Calu3 (cell line): ENCODE results near the gene DUS4L. TPM values are rescaled to one million over a fixed set of nuclear protein-coding genes. Genes with fewer than 3 reads are reported as not detected.

Source experiments
- Bru-seq: library from RNA; stranded (reverse); fragments of 400-500 nt; gene quantifications from one replicate; lab custom pipeline; 2021; lab: Mats Ljungman, UMichigan
- BruChase-seq, 2 experiments: library from RNA; stranded (reverse); fragments of 400-500 nt; gene quantifications; one replicate each; lab custom pipeline; 2021; lab: Mats Ljungman, UMichigan
- BruUV-seq: library from RNA; stranded (reverse); fragments of 400-500 nt; replicated peaks from 2 replicates; lab custom pipeline; 2021; lab: Mats Ljungman, UMichigan
- CTCF ChIA-PET: fragments of 300-600 bp; sonication (Branson Sonifier 250); formaldehyde crosslinking; loops from one replicate; lab custom pipeline; 2022; ENCODE audit warnings: antibody characterized with exemption; lab: Charles Lee
- DNase-seq: peaks from one replicate; pipeline ENCODE4 v3.0.0; 2022
- H3K27ac Mint-ChIP-seq: one replicate; pipeline ENCODE4 v1.8.0; 2022; ENCODE audit warnings: mixed read lengths; ENCODE audit not compliant: unreplicated experiment
- H3K27me3 Mint-ChIP-seq: one replicate; pipeline ENCODE4 v1.8.0; 2022; ENCODE audit warnings: mixed read lengths; ENCODE audit not compliant: unreplicated experiment
- H3K36me3 Mint-ChIP-seq: one replicate; pipeline ENCODE4 v1.8.0; 2022; ENCODE audit warnings: mild to moderate bottlenecking, moderate library complexity, mixed read lengths; ENCODE audit not compliant: insufficient read depth, unreplicated experiment
- H3K4me1 Mint-ChIP-seq: one replicate; pipeline ENCODE4 v1.8.0; 2022; ENCODE audit warnings: mild to moderate bottlenecking, low read depth, mixed read lengths; ENCODE audit not compliant: unreplicated experiment
- H3K4me3 Mint-ChIP-seq: one replicate; pipeline ENCODE4 v1.8.0; 2022; ENCODE audit warnings: mild to moderate bottlenecking, low read depth, moderate library complexity, mixed read lengths; ENCODE audit not compliant: unreplicated experiment
- H3K9me3 Mint-ChIP-seq: one replicate; pipeline ENCODE4 v1.8.0; 2022; ENCODE audit warnings: low read depth, mixed read lengths; ENCODE audit not compliant: unreplicated experiment
- CTCF ChIP-seq: fragments of 200-600 bp; IDR thresholded peaks from one replicate; pipeline ENCODE4 v1.8.0; 2022; ENCODE audit warnings: antibody characterized with exemption; ENCODE audit not compliant: unreplicated experiment
- intact Hi-C: fragments of 100-400 bp; cut with micrococcal nuclease; formaldehyde crosslinking; loops from one replicate; pipeline ENCODE4 v1.10.0; 2022; ENCODE audit not compliant: unreplicated experiment
- long read RNA-seq: library from polyadenylated mRNA; stranded (forward); transcript quantifications from one replicate; pipeline ENCODE4 v2.0.0, GENCODE V29; 2022
- total RNA-seq: library from RNA; stranded (reverse); gene quantifications from 2 replicates; pipeline ENCODE4 v1.2.3, GENCODE V29; 2022

The DUS4L gene, protein sequence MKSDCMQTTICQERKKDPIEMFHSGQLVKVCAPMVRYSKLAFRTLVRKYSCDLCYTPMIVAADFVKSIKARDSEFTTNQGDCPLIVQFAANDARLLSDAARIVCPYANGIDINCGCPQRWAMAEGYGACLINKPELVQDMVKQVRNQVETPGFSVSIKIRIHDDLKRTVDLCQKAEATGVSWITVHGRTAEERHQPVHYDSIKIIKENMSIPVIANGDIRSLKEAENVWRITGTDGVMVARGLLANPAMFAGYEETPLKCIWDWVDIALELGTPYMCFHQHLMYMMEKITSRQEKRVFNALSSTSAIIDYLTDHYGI
- 9.3 and 9.9 TPM in 2 replicates for total RNA-seq
- Bru-seq, nascent RNA = percentile 77 among the genes with signal in this experiment
- percentile 59 among the genes with signal in this experiment for BruChase-seq, experiment 1, labeled RNA remaining after a 6-hour chase
- BruChase-seq, experiment 2, labeled RNA remaining after a 2-hour chase = percentile 56 among the genes with signal in this experiment
- long read RNA-seq, partial matches to known transcripts = 3 of 7 reads
- long read RNA-seq, other reads (novel, unspliced or antisense) = 3 of 7 reads

DNA sequence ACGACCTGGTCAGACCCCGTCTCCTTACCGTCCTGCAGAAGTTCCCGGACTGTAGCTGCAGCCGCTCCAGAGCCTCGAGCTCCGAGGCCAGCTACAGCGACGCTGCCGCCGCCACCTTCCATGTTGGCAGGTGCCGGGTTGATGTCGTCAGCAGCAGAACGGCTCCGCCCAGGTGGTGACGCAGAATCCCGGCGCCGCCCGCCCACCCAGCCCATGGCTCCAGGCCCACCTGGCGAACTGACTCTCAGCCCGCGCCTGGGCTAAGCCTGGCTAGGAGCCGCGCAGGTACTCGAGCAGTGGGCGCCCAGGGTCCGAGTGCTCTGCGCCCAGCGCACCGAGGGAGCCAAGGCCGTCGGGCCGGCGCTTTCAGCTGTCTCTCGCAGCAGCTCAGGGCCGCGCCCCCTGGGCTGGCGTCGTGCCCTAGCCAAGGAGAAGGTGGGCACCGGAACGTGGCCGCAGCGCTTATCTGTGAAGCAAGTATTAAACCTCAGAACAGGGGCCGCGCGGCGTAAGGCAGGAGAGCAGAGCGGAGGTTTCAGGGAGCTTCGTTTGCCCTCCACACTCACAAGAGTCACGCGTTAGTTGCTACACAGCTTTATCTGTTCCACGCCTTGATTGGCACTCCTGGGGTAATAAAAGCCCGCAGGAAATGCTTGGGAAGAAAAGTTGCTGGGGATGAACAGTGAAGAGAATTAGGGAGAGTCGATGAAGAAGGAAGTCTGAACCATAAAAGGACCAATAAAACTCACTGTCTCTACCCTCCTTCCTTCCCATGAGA lies at the start of gene DUS4L, which contains the start of gene COG5:
Gene DUS4L, plus strand, starts transcription at position 197 of the 778 bp plus-strand sequence. CDS start 3,100 bp downstream, outside the sequence.
Gene COG5, minus strand, starts transcription at position 146 of the 778 bp plus-strand sequence. Its CDS starts 24 bp downstream, at position 122.
- Mint-ChIP-seq H3K36me3 (peaks cover 19% of the 10 kb centered on the region), H3K4me3 (peak within 1 kb of the TSS; percentile 88), H3K27me3 (no peaks in the 10 kb centered on the region), H3K27ac (peak within 1 kb of the TSS; percentile 99), H3K4me1 (peaks cover 42% of the 10 kb centered on the region), H3K9me3 (no peaks in the 10 kb centered on the region)
- no peak for TF ChIP-seq CTCF
- intact Hi-C loops = loop anchor here (5.0 kb wide), 1 partner anchor 102 kb away; no protein-coding TSS in a partner anchor
- DNase-seq = peak; percentile 75
- no TSS peak for BruUV-seq
- CTCF ChIA-PET = interaction anchor here (1.0 to 1.2 kb wide), 2 partner anchors 101 to 311 kb away, joined by 3 to 4 read pairs; no protein-coding TSS in a partner anchor

GRCh38 chr7:107526672-107527071 lies 37.1 kb upstream of the DUS4L start:
- intact Hi-C loops = no loop called here
- no peaks in the 10 kb centered on the region for H3K9me3 Mint-ChIP-seq
- H3K4me1 Mint-ChIP-seq = no peaks in the 10 kb centered on the region
- H3K27ac Mint-ChIP-seq = no peak overlapping the region
- CTCF ChIA-PET = no interaction called here
- no peaks in the 10 kb centered on the region for H3K27me3 Mint-ChIP-seq
- H3K36me3 Mint-ChIP-seq = no peaks in the 10 kb centered on the region
- no peak for TF ChIP-seq CTCF
- no TSS peak for BruUV-seq
- no peak overlapping the region for H3K4me3 Mint-ChIP-seq
- no peak for DNase-seq

GRCh38 chr7:107527196-107527595 lies 36.6 kb upstream of the DUS4L start:
- no TSS peak for BruUV-seq
- no peak for TF ChIP-seq CTCF
- no peak overlapping the region for H3K4me3 Mint-ChIP-seq
- H3K36me3 Mint-ChIP-seq = no peaks in the 10 kb centered on the region
- no peaks in the 10 kb centered on the region for H3K4me1 Mint-ChIP-seq
- no peaks in the 10 kb centered on the region for H3K27me3 Mint-ChIP-seq
- H3K9me3 Mint-ChIP-seq = no peaks in the 10 kb centered on the region
- intact Hi-C loops = no loop called here
- no peak for DNase-seq
- CTCF ChIA-PET = no interaction called here
- no peak overlapping the region for H3K27ac Mint-ChIP-seq

DNA sequence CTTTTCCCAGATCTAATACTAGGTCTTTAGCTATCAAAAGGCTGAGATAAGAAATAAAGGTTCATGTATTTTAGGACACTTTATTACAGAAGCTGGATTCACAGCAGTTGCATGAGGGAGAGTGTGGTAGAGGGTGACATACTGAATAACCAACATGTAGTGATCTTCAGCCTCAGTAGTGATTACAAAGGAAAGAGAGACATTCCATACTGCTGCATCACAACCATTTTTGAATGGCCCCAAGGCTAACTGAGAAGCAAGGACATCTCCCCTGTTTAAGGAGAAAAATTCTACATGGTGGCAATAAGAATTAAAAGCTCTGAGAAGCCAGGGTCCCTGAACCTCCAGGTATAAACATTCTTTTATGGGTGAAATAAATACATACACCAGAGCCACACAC lies 35.3 kb upstream of the DUS4L start:
- Mint-ChIP-seq H3K36me3 (no peaks in the 10 kb centered on the region), H3K4me1 (no peaks in the 10 kb centered on the region), H3K9me3 (no peaks in the 10 kb centered on the region), H3K4me3 (no peak overlapping the region), H3K27ac (no peak overlapping the region), H3K27me3 (no peaks in the 10 kb centered on the region)
- BruUV-seq = no TSS peak
- no peak for DNase-seq
- intact Hi-C loops = no loop called here
- no peak for TF ChIP-seq CTCF
- CTCF ChIA-PET = no interaction called here
